ENCODE data around the gene PERP.
A peak's percentile ranks its signal among the peaks of the same experiment; 100 is the strongest.

PERP gene

GRCh38 chr6:138104618-138105213, 2.5 kb downstream of the PERP start:
- DNase-seq = no peak

GRCh38 chr6:138103871-138104270, 3.3 kb downstream of the PERP start:
- no peak for DNase-seq

- no peak for DNase-seq
These were observed 5.1 kb downstream of the PERP start for GRCh38 chr6:138101946-138102731.

- no peak for DNase-seq
These were observed 7.4 kb downstream of the PERP start for GRCh38 chr6:138099832-138100231.

GRCh38 chr6:138098306-138098705, 8.9 kb downstream of the PERP start:
- DNase-seq = no peak

GRCh38 chr6:138094260-138094659, 13.0 kb downstream of the PERP start:
- DNase-seq = no peak

- DNase-seq = no peak
These were observed 13.6 kb downstream of the PERP start for GRCh38 chr6:138093632-138094031.

GRCh38 chr6:138092686-138093085, 14.5 kb downstream of the PERP start:
- DNase-seq = no peak

GRCh38 chr6:138089325-138089724, 17.9 kb downstream of the PERP start:
- DNase-seq = no peak

- DNase-seq = peak; percentile 24
These were observed 18.9 kb downstream of the PERP start for GRCh38 chr6:138088326-138088762.

- DNase-seq = peak; percentile 9
These were observed 19.5 kb downstream of the PERP start for GRCh38 chr6:138087593-138088325.

- DNase-seq = peak; percentile 20
These were observed 20.5 kb downstream of the PERP start for GRCh38 chr6:138086573-138087196.

- no peak for DNase-seq
These were observed 21.4 kb downstream of the PERP start for GRCh38 chr6:138085839-138086222.

GRCh38 chr6:138084904-138085838, 22.0 kb downstream of the PERP start:
- no peak for DNase-seq

GRCh38 chr6:138082232-138082631, 25.0 kb downstream of the PERP start:
- no peak for DNase-seq

GRCh38 chr6:138079556-138079955, 27.7 kb downstream of the PERP start:
- DNase-seq = peak; percentile 20

GRCh38 chr6:138078491-138078890, 28.7 kb downstream of the PERP start:
- no peak for DNase-seq

GRCh38 chr6:138073264-138073663, 34.0 kb downstream of the PERP start:
- DNase-seq = no peak

- no peak for DNase-seq
These were observed 43.5 kb downstream of the PERP start for GRCh38 chr6:138063726-138064125.

GRCh38 chr6:138054982-138055381, 52.2 kb downstream of the PERP start:
- DNase-seq = no peak

- DNase-seq = no peak
These were observed 54.4 kb downstream of the PERP start for GRCh38 chr6:138052783-138053182.

GRCh38 chr6:138044972-138045371, 62.2 kb downstream of the PERP start:
- no peak for DNase-seq

Data from T1000 (cell line).